BJ (cell line): Measurements from ENCODE around the gene IPO13. TPM values are rescaled to one million over a fixed set of nuclear protein-coding genes. Genes with fewer than 3 reads are reported as not detected.

Experiments
- CTCF ChIA-PET: fragments of 350-600 bp; formaldehyde crosslinking; extraction: SDS; loops from one replicate; lab custom pipeline; 2021; ENCODE audit warnings: antibody characterized with exemption, inconsistent platforms; lab: Yijun Ruan, JAX
- POLR2A ChIA-PET: fragments of 300-600 bp; sonication (Branson Sonifier 250); formaldehyde crosslinking; extraction: SDS; loops from one replicate; lab custom pipeline; 2021; ENCODE audit warnings: antibody characterized with exemption; lab: Charles Lee
- DNase-seq: peaks from one replicate; pipeline ENCODE4 v3.0.0-alpha.2; 2011; ENCODE audit warnings: low read depth
- H3K27me3 ChIP-seq: 2 replicates; pipeline ENCODE4 v1.6.0; 2011; ENCODE audit warnings: low read length; ENCODE audit not compliant: control insufficient read depth, insufficient read depth
- H3K36me3 ChIP-seq: 2 replicates; pipeline ENCODE4 v1.5.1; 2011; ENCODE audit warnings: low read length; ENCODE audit not compliant: control insufficient read depth, insufficient read depth
- H3K4me3 ChIP-seq: 2 replicates; pipeline ENCODE4 v1.5.1; 2011; ENCODE audit warnings: low read depth, mild to moderate bottlenecking, control low read depth, low read length
- CTCF ChIP-seq: IDR thresholded peaks from 2 replicates; pipeline ENCODE4 v1.5.1; 2011; ENCODE audit warnings: low read depth, mild to moderate bottlenecking, control low read depth, inconsistent platforms, low read length, moderate library complexity; ENCODE audit not compliant: insufficient read depth
- polyA plus RNA-seq: library from polyadenylated mRNA; depleted of rRNA; stranded (reverse); fragments of >200 nt; gene quantifications from 2 replicates; pipeline ENCODE4 v1.2.3, GENCODE V29; 2011

Gene IPO13
- polyA plus RNA-seq, 1 experiment = 24.8 TPM

GRCh38 chr1:43912607-43913006, 34.1 kb upstream of the IPO13 start:
- Histone ChIP-seq H3K36me3 (no peaks in the 10 kb centered on the region), H3K4me3 (no peak overlapping the region), H3K27me3 (no peaks in the 10 kb centered on the region)
- TF ChIP-seq CTCF = no peak
- peak; percentile 47 for DNase-seq
- ChIA-PET POLR2A (no interaction called here), CTCF (interaction anchor here (0.6 to 3.6 kb wide), 9 partner anchors 9 to 149 kb away, joined by 3 to 30 read pairs (median 3); partner anchors contain the start of gene ARTN)

- no peak for TF ChIP-seq CTCF
- POLR2A ChIA-PET = no interaction called here
- CTCF ChIA-PET = interaction anchor here (0.6 to 3.6 kb wide), 6 partner anchors 9 to 149 kb away, joined by 3 to 30 read pairs (median 4); partner anchors contain the start of gene ARTN
Observed at GRCh38 chr1:43913051-43913501, 33.7 kb upstream of the IPO13 start.

GRCh38 chr1:43913666-43914360, 32.9 kb upstream of the IPO13 start:
- Histone ChIP-seq H3K27me3 (no peaks in the 10 kb centered on the region), H3K36me3 (no peaks in the 10 kb centered on the region), H3K4me3 (no peak overlapping the region)
- POLR2A ChIA-PET = no interaction called here
- DNase-seq = no peak
- CTCF ChIA-PET = interaction anchor here (1.4 to 3.6 kb wide), 3 partner anchors 12 to 150 kb away, joined by 3 to 30 read pairs (median 6); partner anchors contain the start of gene ARTN
- TF ChIP-seq CTCF = no peak

More at GRCh38 chr1:43913051-43913501, 33.7 kb upstream of the IPO13 start:
- no peaks in the 10 kb centered on the region for H3K36me3 ChIP-seq
- DNase-seq = no peak
- H3K4me3 ChIP-seq = no peak overlapping the region
- no peaks in the 10 kb centered on the region for H3K27me3 ChIP-seq

GRCh38 chr1:43914576-43915525, 31.9 kb upstream of the IPO13 start:
- CTCF ChIA-PET = interaction anchor here (1.4 to 3.6 kb wide), 3 partner anchors 13 to 151 kb away, joined by 3 to 30 read pairs (median 6); partner anchors contain the start of gene ARTN
- POLR2A ChIA-PET = no interaction called here
- peaks cover under 1% of the 10 kb centered on the region; the same call in 1 of the 2 replicates for H3K36me3 ChIP-seq
- H3K4me3 ChIP-seq = no peak overlapping the region
- no peak for TF ChIP-seq CTCF
- no peak for DNase-seq
- H3K27me3 ChIP-seq = no peaks in the 10 kb centered on the region
